Measurements from ENCODE around the gene TRAF4.

Gene TRAF4

GRCh38 chr17:28702752-28703150 is 41.1 kb upstream of the TRAF4 start:
- no peak for DNase-seq (ENCODE audit: extremely low spot score)
- TF ChIP-seq, protein P1, sequence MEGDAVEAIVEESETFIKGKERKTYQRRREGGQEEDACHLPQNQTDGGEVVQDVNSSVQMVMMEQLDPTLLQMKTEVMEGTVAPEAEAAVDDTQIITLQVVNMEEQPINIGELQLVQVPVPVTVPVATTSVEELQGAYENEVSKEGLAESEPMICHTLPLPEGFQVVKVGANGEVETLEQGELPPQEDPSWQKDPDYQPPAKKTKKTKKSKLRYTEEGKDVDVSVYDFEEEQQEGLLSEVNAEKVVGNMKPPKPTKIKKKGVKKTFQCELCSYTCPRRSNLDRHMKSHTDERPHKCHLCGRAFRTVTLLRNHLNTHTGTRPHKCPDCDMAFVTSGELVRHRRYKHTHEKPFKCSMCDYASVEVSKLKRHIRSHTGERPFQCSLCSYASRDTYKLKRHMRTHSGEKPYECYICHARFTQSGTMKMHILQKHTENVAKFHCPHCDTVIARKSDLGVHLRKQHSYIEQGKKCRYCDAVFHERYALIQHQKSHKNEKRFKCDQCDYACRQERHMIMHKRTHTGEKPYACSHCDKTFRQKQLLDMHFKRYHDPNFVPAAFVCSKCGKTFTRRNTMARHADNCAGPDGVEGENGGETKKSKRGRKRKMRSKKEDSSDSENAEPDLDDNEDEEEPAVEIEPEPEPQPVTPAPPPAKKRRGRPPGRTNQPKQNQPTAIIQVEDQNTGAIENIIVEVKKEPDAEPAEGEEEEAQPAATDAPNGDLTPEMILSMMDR (IDR thresholded peaks at IDR 0.05; ENCODE audit: control extremely low read depth, extremely low read depth, low read depth, missing control alignments), result no peak
- CTCF ChIA-PET, result interaction anchor here (0.8 to 2.5 kb wide), 8 partner anchors 9 to 90 kb away, joined by 3 to 9 read pairs (median 4); partner anchors contain the start of genes PROCA1 and RPL23A
- POLR2A ChIA-PET, result interaction anchor here (0.5 to 1.0 kb wide), 2 partner anchors 17 to 26 kb away, joined by 3 read pairs; no protein-coding TSS in a partner anchor

- ChIA-PET POLR2A (no interaction called here), CTCF (interaction anchor here (1.1 to 2.1 kb wide), 3 partner anchors 16 to 35 kb away, joined by 3 to 5 read pairs (median 3); partner anchors contain the start of gene RPL23A)
- TF ChIP-seq, protein P1 (IDR thresholded peaks at IDR 0.05; ENCODE audit: control extremely low read depth, extremely low read depth, low read depth, missing control alignments), result no peak
- DNase-seq (ENCODE audit: extremely low spot score), result no peak
These were observed 40.1 kb upstream of the TRAF4 start for GRCh38 chr17:28703552-28704218.

DNA sequence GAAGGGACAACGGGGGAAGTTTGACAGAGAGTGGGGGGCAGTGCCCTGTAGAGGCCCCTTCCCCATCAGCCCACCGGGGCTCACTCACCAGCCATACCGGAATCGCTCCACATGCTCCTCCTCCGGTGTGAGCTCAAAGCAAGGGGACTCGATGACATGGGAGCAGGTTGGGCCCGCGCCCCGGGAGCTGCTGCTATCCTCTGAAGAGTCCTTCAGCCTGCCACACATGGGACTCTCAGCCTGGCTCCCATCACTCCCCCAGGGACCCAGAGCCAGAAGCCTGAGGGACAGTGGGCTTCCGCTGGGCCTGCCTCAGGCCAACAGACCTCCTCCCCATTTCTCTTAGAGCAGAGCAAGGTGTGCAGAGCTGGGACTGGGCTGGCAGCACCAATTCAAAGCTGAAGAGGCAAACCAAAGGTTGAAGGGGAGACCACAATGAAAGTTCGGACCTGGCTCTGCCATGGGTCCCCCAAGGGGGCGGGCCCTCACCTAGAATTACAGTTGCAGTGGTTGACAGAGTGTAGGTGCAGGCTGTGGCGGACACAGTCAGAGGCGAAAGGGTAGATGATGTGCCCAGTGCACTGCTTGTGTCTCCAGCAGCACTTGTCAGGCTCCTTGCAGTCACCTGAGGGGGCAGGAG is 39.5 kb upstream of the TRAF4 start:
- DNase-seq (ENCODE audit: extremely low spot score), result no peak
- TF ChIP-seq, protein P1 (IDR thresholded peaks at IDR 0.05; ENCODE audit: control extremely low read depth, extremely low read depth, low read depth, missing control alignments), result no peak
- ChIA-PET CTCF (interaction anchor here (0.9 to 1.5 kb wide), 4 partner anchors 22 to 209 kb away, joined by 3 read pairs; partner anchors contain the start of genes DHRS13 and TLCD1), POLR2A (no interaction called here)

GRCh38 chr17:28705074-28705659 is 38.6 kb upstream of the TRAF4 start:
- CTCF ChIA-PET, result interaction anchor here (0.9 to 1.5 kb wide), 4 partner anchors 21 to 210 kb away, joined by 3 read pairs; partner anchors contain the start of genes DHRS13 and TLCD1
- POLR2A ChIA-PET, result no interaction called here
- TF ChIP-seq, protein P1 (IDR thresholded peaks at IDR 0.05; ENCODE audit: control extremely low read depth, extremely low read depth, low read depth, missing control alignments), result no peak
- DNase-seq (ENCODE audit: extremely low spot score), result no peak

DNA sequence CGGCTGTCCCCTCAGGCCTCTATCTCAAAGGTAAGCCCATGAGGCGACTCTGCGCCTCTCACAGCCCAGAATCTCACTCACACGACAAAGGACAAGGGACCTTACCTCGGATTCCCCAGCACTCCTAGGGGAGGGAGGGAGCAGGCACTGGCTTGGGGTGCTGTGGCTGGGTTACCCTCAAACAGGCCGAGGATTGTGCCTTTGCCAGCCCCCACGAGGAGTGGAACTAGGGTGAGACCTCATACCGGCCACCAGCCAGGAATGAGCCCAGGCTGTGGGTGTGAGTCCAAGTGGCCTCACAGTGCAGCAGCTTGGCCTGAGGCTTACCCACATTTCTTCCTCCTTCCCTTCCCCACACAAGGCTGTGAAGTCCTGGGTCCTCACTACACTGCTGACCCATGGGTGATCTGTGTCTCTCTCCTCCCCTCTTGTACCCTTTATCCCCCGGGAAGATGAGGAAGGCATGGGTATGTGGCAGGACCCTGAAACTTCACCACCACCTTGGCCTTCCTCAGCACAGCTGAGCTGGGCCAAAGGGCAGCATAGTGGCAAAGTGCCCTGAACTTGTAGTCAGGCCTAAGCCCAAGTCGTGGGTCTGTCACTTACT is 38.0 kb upstream of the TRAF4 start:
- TF ChIP-seq, protein P1 (IDR thresholded peaks at IDR 0.05; ENCODE audit: control extremely low read depth, extremely low read depth, low read depth, missing control alignments), result no peak
- ChIA-PET CTCF (interaction anchor here (1.5 kb wide), 1 partner anchor 21 kb away, joined by 3 read pairs; the partner anchor contains the start of gene TLCD1), POLR2A (interaction anchor here (1.5 kb wide), 1 partner anchor 14 kb away, joined by 5 read pairs; the partner anchor contains the start of gene RPL23A)
- no peak for DNase-seq (ENCODE audit: extremely low spot score)

Data from GM10248 (cell line).